ENCODE data around the gene PFKFB1.
A peak's percentile ranks its signal among the peaks of the same experiment; 100 is the strongest.

The PFKFB1 gene

DNA sequence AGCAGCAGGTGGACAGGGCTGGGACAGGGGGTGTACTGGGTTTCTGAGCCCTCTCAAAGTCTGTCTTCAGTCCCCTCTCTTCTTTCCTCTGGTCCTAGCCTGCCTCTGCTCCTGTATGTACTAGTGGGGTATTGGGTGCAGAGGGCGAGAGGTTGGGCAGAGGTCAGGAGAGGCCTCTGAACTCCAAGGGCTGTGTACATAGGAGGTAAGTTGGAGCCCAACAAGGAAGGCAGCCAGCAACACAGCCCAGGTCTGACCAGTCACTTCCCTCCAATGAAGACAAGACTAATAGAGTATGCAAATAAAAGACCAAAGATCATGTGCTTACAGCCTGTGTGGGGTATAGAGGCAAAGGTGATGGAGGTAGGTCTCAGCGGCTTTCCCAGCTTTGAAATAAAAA is at the start of gene PFKFB1:
TSS of gene PFKFB1 (minus strand) at position 90 of the 400 bp plus-strand sequence. CDS start 181 bp downstream, outside the sequence.
- DNase-seq (ENCODE audit: low read depth in 2 of 2): no peak

DNA sequence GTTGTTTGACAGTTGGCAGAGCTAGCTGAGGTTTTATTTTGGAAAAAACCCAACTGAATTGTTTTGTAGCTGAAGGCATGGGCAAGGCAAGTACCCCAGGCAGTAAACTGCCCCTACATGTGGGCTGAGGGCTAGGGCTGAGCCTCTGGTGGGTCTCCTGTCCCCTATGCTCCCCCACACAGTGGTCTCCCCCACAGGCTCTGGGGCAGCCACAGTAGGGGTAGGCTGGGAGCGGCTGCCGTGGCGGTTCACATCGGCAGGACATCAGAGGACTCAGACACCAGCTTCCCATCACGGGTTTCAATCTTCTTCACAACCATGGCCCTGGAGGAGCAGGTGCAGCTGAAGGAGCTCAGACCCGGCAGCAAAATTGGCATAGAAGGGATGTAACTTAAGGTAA is 47.5 kb upstream of the PFKFB1 start:
- no peak for DNase-seq (ENCODE audit: low read depth in 2 of 2)

DNA sequence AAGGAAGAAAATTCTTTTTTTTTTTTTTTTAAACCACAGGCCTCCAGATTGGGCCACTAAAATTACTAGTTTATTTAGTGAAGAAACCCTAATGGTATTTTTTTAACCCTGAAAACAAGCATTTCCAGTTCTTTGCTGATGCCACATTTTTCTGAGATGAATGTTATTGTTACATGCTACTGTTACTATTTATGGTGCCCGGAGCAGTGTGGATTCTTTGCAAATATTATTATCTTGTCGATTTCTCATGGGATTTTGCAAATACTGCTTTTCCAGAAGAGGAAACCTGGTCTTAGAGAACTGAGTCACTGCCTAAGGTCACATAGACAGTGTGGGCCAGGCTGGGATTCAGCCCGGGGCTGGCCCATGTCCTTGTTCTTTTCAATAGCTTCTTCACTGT is 45.5 kb upstream of the PFKFB1 start:
- no peak for DNase-seq (ENCODE audit: low read depth in 2 of 2)

DNA sequence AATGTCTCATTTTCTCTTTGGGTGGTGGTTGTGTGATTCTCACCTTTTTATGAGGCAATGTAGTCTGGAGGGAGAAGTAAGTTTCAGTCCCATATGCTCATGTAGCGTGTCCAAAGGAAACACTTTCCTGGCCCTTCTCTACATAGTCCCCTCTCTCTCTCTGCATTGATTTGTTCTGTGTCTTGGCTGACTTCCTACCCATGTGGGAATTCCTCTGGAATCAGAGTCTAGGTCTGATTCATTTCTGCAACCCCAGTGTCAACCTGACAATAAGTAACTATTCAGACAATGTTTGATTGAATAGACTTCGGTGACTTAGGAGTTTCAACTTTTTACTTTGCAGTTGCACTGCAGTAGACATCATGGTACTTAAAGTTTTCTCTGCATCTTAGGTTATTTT is 39.4 kb upstream of the PFKFB1 start:
- DNase-seq (ENCODE audit: low read depth in 2 of 2): no peak

DNA sequence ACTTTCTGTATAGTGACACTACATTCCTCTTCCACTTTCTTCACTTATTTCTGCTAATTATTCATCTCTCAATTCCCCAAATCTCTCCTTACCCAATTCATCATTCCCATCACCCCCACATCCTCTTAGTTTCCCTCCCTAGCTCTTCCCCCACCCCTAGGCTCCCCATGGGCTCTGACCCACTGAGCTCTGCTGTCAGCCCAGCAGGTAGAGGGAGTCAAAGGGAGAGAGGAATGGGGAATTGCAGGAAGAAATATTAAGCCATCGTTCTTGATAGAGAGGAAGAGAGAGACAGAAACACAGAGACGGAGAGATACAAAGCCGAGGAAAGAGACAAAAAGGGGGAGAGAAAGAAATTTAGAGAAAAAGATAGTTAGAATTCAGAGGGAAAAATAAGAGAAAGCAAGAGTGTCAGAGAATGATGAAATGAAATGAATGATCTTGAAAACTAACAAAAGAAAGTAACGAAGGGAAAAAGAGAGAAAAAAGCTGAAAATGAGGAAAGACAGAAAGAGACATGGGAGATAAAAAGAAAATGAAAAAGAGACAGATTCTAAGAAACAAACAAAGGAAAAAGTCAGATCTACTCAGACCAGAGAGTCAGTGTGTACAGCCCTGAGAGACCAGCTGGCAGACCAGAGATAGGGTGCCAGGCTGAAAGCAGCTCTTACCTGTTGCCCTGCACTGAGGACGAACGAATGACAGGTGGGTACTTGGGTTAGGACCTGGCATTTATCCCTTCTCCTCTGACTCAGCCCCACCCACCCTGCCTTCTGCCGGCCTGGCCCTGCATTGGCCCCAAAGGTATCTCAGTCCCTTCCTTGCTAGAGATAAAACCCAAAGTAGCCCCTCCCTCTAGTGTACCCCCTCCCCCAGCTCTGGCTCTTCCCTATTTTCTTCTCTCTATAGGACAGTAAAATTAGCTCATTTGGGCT is 36.5 kb upstream of the PFKFB1 start, which contains the start of gene ALAS2:
TSS of gene ALAS2 (minus strand) at position 707 of the 935 bp plus-strand sequence. CDS start 4,977 bp downstream, outside the sequence.
- DNase-seq (ENCODE audit: low read depth in 2 of 2): no peak

DNA sequence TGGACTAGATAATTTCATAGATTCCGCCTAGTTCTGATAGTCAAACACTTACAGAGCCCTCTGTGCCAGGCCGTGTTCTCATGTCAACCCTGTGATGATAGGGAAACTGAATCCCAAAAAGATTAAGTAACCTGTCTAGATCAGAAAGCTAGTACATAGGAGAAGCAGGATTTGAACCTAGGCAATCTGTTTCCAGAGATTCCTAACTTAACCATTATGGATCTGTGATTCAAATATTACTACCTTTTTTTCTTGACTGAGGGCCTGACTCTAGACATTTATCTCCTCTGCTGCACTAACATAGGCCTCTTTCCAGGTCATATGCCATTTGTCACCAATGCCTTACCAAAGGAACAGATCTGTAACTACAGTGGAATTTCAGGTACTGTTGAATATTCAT is 35.3 kb upstream of the PFKFB1 start:
- DNase-seq (ENCODE audit: low read depth in 2 of 2): no peak

DNA sequence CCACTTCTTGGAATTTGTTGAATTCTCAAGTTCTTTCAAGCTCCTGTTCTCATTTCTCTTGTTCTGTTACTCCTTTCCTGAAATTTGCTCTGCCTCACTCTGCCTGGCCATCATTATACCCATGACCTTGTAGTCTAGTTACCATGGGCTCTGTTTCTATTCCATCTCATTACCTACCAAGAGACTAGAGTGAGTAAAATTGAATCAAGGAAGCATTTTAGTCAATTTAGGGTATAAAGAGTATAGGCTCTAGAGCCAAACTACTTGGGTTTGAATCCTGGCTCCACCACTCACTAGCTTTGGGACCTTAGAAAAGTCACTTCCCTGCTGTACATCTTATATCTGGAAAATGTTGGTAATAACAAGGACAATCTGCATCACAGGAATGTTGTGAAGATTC is 34.6 kb upstream of the PFKFB1 start:
- no peak for DNase-seq (ENCODE audit: low read depth in 2 of 2)

DNA sequence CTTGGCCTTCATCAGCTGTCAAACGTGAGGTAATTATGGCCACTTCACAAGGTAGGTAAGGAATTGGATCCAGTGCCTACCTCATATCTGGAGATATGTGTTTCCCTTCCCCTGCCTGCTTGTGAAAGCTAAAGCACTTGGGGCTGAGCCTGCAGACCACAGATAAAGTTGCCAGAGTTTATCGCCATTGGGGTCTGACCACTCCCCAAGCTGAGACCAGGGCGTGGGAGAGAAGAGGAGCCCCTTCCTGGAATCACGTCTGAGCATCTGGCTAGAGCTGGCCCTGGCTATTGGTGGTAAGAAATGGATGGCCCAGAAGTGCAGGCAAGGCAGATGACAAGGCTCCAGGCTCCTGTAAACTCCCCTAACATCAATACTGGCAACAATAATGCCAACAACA is 34.1 kb upstream of the PFKFB1 start:
- DNase-seq (ENCODE audit: low read depth in 2 of 2): no peak

DNA sequence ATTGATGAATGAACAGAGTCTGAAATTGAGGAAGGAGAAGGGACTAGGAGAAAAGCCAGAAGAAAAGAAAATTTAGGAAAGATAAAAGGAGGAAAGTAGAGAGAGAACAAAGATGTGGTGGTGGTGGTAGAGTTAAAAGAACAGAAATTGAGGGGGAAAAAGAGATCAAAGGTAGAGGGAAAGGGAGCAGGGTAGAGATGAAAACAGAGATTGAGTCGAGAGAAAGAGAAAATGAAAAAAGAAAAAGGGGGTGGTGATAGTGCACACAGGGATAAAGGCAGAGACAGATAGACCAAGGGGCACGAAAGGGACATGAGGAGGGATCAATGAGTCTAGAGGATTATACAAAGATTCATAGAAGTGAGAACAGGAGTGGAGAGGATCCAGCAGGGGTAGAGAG is 32.9 kb upstream of the PFKFB1 start:
- no peak for DNase-seq (ENCODE audit: low read depth in 2 of 2)

DNA sequence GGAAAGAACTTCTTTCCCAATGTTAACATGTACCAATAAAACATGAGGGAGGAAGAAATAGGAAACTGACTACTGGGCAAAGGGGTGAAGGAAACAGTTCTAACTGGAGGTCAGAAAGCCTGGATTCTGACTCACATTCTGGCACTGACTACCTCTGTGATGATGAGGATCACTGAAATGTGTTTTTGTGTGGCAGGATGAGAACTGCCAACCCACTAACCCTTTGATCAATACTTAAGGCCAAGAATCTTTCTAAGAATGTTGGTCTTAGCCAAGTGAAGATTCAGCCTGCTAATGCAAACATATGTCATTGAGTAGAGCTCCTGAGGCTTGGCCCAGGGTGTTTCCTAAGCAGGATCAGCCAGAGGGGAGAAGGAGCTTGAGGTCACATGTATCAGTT is 32.2 kb upstream of the PFKFB1 start:
- DNase-seq (ENCODE audit: low read depth in 2 of 2): no peak

DNA sequence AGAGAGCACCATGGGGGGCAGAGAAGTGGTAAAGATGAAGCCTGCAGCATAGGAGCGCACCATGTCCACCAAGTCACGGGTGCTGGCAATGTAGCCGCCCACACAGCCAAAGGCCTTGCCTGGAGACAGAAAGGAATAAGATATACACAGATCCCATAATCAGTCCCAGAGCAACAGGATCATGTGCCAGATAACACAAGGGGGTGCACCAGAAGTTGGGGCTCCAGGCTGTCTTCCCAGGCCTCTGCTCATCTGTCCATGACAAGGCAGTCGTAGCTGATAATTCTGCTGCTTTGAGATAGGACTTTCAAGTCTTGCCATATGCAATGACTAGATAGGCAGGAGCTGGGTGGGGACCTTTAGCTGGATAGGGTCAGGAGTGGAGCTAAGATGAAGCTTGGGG is 20.9 kb upstream of the PFKFB1 start:
- no peak for DNase-seq (ENCODE audit: low read depth in 2 of 2)

DNA sequence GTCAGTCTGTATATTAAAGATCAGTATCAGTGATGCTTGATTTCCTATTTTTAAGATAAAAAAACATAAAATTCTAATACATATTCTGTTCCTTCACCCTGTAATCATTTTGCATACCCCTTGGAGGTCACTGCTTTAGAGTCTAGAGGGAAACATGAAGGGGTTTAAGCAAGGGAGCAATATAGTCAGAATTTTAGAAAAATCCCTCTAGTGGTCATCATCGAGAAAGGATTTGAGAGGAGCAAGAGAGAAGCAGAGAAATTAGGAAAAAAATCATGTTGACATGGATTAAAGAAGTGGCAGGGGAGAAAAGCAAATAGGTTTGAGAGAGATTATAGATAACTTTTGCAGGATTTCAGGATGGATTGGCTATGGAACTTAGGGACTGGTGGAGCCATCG is 17.3 kb upstream of the PFKFB1 start:
- DNase-seq (ENCODE audit: low read depth in 2 of 2): no peak

DNA sequence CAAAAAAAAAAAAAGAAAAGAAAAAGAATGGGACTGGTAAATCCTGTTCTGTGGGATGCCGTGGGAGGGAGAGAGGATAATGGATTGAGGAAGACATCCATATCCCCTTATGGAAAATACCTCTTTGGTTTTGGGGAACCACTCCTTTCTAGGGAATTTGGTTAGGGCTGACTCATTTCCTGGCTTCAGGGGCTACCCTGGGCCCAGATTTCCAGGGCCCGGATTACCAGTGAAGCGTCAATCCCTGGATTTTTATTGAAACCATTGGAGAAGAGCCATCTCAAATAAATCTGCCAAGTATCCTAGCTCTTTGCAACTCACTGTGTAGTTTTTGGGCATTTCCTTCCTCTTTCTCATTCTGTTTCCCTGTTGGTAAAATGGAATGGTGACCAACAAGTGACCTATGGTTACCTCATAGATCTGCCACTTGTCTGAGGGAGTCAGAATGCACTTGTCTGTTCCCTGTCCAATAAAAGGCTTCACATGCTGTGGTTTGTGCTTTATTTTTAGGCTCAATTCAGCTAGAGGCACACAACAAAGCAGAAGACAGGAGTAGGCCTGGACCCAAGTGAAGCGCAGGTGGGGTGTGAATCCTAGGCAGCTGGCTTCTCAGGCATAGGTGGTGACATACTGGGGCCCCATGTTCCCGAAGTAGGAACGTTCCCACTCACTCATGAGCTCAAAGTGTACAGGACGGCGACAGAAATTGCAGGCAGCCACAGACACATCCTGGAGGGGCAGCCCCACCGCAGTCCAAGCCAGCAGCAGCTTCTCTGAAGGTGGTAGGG is 14.8 kb upstream of the PFKFB1 start:
- no peak for DNase-seq (ENCODE audit: low read depth in 2 of 2)

DNA sequence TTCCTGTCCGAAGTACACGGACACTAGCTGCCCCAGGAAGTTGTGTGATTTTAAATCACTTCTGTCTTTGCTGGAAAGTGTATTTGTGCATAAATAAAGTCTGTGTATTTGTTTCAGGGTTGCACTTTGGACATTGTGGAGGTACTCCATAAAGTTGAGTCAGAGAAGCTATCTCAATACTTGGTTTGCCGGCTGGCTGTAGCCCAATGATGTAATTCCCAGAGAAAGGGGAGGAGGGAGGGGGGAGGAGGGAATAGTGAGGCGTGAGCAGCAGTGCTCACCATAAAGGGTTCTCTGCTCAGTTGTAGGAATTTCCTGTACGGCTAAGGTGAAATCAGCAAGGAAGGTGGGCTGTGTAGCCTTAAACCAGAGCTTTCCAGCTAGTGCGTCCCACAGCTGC is 13.7 kb upstream of the PFKFB1 start:
- no peak for DNase-seq (ENCODE audit: low read depth in 2 of 2)

DNA sequence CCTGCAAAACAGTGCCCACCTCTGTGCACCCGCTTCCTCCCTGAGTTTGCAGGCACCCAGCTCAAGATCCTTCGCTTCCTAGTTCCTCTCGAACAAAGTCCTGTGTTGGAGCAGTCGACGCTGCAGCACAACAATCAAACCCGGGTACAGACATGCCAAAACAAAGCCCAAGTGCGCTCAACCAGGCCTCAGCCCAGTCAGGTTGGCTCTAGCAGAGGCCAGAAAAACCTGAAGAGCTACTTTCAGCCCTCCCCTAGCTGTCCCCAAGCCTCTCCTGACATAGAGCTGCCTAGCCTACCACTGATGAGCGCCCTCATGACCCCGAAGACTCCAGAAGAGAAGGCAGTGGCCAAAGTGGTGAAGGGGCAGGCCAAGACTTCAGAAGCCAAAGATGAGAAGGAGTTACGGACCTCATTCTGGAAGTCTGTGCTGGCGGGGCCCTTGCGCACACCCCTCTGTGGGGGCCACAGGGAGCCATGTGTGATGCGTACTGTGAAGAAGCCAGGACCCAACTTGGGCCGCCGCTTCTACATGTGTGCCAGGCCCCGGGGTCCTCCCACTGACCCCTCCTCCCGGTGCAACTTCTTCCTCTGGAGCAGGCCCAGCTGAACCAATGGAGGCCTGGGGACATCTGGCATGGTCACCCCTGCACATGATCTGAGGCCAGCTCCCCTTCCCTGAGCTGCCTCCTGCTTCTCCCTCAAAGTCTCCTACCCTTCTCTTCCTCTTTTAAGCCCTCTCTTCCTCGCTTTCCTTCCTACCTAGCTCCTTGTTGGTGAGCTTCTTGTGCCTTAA is 13.0 kb upstream of the PFKFB1 start:
- no peak for DNase-seq (ENCODE audit: low read depth in 2 of 2)

DNA sequence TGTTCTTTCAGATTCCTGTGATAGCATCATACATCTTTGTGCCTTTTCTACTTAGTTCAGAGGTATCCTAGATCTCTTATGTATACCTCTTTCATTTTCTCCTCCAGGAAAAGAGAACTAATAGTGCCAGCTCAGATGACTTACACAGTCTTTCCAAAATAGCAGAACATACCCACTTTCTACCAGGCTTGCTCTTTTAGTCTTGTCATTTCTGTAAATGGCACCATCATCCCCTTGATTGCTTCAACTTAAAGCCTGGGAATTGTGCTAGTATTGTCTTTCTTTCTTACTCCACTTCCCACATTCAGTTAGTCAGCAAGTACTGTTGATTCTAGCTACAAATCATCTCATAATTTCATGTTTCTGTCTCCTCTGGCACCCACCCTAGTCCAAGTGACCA is 11.3 kb upstream of the PFKFB1 start:
- no peak for DNase-seq (ENCODE audit: low read depth in 2 of 2)

DNA sequence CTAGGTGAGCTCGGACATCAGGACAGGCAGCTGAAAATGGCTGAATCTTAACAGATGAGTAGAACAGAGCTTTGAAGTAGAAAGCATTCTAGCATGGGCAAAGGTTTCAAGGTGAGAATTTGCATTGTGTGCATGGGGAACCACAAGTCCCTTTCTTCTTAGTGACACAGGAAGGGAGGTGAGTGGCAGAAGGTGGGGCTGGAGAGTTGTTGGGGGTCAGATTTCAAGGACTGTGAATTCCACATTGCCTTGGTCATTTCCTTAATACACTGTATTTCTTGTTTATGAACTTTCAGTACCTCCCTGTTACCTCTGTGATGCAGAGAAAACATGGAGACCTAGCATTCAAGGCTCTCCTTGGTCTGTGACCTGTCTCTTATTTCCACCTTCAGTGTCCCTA is 10.2 kb upstream of the PFKFB1 start:
- no peak for DNase-seq (ENCODE audit: low read depth in 2 of 2)

DNA sequence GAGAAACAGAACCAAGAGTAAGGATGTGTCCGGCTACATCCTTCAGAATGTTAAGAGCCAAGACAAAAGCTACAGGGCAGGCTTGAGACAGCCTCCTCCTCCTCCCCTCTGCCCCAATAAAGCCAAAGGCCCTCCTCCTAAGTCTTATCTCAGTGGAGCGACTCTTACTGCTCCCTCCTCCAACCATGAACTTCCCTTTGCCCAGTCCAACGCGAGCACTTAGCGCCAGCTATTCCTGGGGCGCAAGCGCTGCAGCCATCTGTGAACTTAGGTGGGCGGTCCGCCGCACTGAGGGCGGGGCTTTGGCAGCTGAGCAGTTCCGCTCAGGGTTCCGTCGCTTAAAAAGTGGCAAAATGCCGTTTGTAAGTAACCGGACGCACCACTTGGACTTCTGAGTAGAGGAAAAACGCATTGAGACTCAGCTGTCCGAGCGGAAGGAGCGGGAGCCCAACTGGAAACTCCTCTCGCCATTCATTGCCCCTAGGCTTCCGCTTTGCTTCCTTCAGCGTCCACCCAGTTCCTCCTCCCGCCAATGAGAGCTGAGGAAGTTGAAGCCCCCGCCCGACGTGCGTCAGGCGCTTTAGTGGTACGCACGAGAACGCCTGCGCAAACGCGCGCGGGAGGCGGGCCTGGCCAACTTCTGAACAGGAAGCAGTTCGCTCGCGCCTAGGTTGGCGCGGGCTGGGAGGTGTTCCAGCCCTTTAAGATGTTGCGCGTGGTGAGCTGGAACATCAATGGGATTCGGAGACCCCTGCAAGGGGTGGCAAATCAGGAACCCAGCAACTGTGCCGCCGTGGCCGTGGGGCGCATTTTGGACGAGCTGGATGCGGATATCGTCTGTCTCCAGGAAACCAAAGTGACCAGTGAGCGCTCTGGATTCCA is 6.0 kb upstream of the PFKFB1 start, which contains the start of gene APEX2:
TSS of gene APEX2 (plus strand) at position 647 of the 882 bp plus-strand sequence. CDS start at position 707, 60 bp downstream.
- peak; percentile 77 for DNase-seq (ENCODE audit: low read depth in 2 of 2)

DNA sequence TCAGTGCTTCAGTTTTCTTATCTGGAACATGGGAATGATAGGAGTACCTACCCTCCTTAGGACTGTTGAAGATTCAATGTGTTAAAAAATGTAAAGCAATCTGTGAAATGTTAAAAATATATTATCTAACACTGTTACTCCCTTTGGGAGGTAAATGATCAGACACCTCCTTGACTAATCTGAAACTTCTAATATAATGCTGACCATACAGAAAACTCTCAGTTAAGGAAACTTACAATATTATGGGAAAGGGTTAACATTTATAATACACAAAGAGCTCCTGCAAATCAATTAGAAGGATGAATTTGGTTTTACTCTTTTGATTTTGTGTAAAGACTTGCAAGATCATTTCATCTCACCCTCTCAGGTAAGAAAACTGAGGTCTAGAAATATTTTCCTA is 1.6 kb upstream of the PFKFB1 start:
- DNase-seq (ENCODE audit: low read depth in 2 of 2): no peak

DNA sequence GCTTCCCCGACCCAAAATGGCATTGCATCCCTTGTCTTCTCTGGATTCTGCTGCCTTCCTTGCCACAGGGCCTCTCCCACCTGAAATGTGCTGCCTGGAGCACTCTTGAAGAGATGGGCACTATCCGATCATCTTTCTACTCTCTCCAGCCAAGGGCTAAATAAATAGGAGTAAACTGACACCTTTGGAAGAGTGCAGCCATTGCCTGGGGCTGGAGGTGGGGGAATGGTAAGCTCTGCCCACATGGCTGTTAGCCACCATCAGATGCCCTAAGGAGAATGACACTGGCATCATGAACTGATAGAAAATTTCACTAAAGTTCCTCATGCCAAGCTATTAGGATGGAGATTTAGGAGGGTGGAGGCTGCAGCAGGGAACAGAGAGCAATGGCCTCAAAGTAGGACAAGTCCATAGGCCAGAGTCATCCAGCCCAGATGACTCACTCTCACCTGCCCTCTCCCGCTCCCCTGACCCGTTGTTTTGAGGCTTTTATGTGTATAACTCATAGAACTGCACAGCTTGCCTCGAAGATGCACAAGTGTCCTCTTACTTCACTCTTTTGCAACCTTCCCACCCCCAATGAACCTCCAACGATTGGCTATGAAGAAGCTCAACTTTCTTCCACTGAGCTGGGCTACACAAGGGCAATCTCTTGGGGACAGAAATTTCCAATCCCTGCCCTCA is 822 bp upstream of the PFKFB1 start:
- no peak for DNase-seq (ENCODE audit: low read depth in 2 of 2)
